Activated effector memory CD4-positive, alpha-beta T cell treated with Interleukin-2 at 50 U/mL for 16 hours (primary cell): Measurements from ENCODE around the gene ANAPC2.

Source experiments
- DNase-seq: peaks from one replicate; pipeline ENCODE4 v3.0.0-alpha.2; 2020

ANAPC2 gene

GRCh38 chr9:137173796-137174664 is 14.3 kb downstream of the ANAPC2 start:
- DNase-seq = no peak

- DNase-seq = no peak
These were observed 15.2 kb downstream of the ANAPC2 start for GRCh38 chr9:137172901-137173795.

GRCh38 chr9:137171149-137171900 is 17.0 kb downstream of the ANAPC2 start:
- DNase-seq = no peak

GRCh38 chr9:137170486-137171148 is 17.7 kb downstream of the ANAPC2 start:
- no peak for DNase-seq

GRCh38 chr9:137169896-137170358 is 18.4 kb downstream of the ANAPC2 start, which contains the start of gene LRRC26:
LRRC26 (minus strand) TSS chr9:137170051; CDS start chr9:137169943, 108 bp downstream.
- no peak for DNase-seq

GRCh38 chr9:137168904-137169856 is 19.2 kb downstream of the ANAPC2 start:
- no peak for DNase-seq

- DNase-seq = no peak
These were observed 19.8 kb downstream of the ANAPC2 start for GRCh38 chr9:137168573-137168903.

GRCh38 chr9:137167747-137168572 is 20.4 kb downstream of the ANAPC2 start:
- DNase-seq = no peak

GRCh38 chr9:137167277-137167746 is 21.0 kb downstream of the ANAPC2 start:
- no peak for DNase-seq

- no peak for DNase-seq
These were observed 21.8 kb downstream of the ANAPC2 start for GRCh38 chr9:137166380-137167229.

- DNase-seq = no peak
These were observed 23.0 kb downstream of the ANAPC2 start for GRCh38 chr9:137165250-137165836.

GRCh38 chr9:137164370-137165249 is 23.8 kb downstream of the ANAPC2 start:
- DNase-seq = no peak

- no peak for DNase-seq
These were observed 24.6 kb downstream of the ANAPC2 start for GRCh38 chr9:137163805-137164204.

- DNase-seq = no peak
These were observed 25.0 kb downstream of the ANAPC2 start for GRCh38 chr9:137163365-137163715.

GRCh38 chr9:137162505-137163364 is 25.6 kb downstream of the ANAPC2 start:
- no peak for DNase-seq
